ENCODE measurements around the gene TRIM44.
A peak's percentile ranks its signal among the peaks of the same experiment; 100 is the strongest.

Gene TRIM44, protein sequence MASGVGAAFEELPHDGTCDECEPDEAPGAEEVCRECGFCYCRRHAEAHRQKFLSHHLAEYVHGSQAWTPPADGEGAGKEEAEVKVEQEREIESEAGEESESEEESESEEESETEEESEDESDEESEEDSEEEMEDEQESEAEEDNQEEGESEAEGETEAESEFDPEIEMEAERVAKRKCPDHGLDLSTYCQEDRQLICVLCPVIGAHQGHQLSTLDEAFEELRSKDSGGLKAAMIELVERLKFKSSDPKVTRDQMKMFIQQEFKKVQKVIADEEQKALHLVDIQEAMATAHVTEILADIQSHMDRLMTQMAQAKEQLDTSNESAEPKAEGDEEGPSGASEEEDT

DNA sequence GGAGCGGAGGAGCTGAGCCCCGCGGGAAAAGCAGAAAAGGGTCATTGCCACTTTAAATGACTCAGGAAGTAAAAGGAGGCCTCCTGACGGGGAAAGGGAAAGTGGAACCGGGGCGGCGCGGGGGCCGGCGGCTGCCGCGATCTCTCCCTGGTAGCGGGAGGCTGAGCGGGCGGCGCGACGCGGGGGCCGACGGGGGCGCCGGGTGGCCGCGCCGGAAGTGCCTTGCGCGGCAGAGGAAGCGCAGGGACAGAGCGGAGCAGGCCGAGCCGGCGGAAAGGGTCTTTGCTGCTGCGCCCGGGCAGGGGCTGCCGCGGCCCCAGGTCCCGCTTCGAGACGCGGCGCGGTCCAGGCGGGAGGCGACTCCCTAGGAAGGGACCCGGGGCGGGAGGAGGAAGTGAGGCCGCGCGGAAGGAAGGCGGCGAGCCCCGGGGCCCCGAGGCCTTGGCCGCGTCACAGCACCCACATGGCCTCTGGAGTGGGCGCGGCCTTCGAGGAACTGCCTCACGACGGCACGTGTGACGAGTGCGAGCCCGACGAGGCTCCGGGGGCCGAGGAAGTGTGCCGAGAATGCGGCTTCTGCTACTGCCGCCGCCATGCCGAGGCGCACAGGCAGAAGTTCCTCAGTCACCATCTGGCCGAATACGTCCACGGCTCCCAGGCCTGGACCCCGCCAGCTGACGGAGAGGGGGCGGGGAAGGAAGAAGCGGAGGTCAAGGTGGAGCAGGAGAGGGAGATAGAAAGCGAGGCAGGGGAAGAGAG lies at the start of gene TRIM44:
Gene TRIM44 (plus strand): TSS at position 127 of the 759 bp plus-strand sequence. CDS start 337 bp downstream, at position 464.
- DNase-seq (ENCODE audit: low read depth in 2 of 2) = peak; percentile 69

DNA sequence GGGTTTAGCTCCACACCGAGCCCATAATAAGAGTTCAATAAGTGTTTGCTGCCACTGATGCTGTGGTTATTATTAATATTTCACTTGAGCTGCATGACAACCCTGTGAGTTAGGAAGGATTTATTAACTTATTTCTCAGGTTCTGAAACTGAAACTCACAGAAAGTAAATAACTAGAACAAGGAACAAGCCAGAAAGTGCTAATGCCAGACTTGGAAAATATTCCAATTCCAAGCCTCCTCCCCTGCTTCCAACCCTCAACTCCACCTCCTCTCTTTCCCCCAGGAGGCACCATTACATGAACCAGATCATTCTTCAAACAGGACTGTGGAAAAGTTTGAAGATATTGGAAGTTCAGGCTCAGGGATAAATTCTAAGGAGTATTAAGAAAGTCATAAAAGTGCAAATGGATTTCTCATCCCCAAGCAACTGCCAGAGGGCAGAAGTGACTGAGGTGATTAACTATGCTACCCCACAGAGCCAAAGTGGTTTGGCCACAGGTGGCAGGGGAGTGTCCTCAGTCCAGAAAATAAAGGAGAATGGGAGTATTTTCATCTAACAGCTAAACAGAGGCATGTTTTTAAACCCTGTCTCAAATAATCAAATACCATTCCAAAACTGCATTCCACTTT lies 47.5 kb upstream of the TRIM44 start:
- no peak for DNase-seq (ENCODE audit: low read depth in 2 of 2)

DNA sequence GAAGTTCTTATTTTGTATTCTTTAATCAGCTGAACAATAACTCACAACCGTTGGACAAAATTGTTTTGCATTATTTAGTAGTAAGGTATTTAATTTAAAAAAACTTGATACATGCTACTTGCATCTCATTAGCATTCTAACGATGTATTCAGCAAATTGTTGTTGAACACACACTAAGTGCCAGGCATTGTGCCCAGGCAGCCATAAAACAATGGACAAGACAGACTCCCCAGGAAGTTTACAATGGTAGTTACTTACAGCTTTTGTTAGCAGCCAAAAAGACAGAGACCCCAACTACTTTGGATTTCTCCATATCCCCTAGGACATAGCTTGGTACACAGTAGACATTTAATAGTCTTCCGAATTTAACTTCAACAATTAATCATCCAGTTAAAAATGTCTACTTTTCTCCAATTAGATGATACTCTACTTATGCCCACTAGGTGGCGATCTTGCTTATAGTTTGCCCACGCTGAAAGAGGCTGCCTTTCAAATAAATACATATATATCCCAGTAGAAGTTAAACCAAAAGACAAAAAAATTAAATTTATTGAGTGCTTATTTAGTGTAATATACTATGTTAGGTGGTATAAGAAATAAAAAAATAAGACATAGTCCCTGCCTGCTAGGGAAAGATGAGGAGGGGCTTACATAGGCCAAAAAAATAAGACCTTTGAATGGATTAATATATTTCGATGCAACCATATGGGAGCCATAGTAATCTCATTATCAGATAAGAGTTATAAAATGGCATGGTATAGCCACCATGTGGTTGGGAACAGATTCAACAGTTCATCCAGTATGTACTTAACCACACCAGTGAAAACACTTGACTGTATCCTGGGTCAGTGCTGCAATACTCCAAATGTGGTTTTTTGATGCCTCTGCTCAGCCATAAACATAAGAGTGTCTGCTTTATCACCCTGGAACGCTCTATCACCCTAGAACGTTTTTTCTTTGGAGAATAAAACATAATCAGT lies 46.4 kb upstream of the TRIM44 start:
- no peak for DNase-seq (ENCODE audit: low read depth in 2 of 2)

DNA sequence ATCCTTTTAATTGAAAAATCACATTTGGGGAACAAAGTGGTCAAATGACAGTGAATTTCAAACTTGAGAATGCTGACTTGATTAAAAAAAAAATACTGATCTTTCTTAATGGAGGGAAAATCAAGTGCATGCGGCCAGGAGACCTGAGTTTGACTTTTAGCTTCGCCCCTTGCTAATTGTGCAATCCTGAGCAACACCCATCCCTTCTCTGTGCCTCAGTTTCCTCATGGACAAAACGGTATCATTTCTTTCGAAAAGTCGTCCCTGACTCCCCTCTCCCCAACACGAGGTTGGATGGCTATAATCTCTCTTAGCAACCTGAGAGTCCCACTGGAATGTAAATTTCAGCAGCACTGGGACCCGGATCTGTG lies 45.3 kb upstream of the TRIM44 start:
- DNase-seq (ENCODE audit: low read depth in 2 of 2) = no peak

DNA sequence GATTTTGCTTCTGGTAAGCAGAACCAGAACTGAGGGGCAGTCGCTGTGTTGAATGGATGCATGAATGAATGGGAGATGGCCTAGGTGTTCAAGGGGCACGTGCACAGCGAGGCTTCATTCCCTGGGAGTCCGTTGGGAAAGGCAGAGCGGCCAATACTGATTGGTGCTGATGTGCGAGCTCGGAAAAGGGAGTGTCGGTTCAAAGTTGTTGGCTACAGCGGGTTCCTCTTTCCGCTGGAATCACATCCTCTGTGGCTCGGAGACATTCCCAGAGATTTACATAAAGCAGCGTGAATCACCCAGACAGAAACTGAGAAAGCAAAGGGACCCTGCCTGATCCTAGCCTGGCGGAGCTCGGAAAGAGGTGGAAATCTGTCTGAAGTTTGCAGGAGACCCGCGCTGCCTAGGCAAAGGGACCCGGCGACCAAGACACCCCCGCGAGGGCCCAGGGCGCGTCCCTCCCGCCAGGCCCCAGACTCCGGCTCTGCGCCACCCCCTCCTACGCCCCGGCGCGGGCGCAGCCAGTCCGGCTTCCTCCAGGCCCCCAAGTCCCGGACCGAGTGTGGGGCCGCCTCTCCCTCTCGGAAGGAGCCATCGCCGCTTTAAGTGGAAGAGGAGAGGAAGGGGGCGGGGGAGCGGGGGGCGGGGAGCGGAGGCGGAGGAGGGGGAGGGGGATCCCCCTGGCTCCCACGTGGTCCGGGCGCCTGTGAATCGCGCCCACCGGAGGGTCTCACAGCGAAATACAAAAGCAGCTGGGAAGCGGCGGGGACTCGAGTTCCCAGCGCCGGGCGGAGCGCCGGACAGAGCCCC lies 44.7 kb upstream of the TRIM44 start, which contains the start of gene FJX1:
Gene FJX1 (plus strand): TSS at position 774 of the 810 bp plus-strand sequence. CDS start 177 bp downstream, outside the sequence.
- DNase-seq (ENCODE audit: low read depth in 2 of 2) = peak in 1 of 2 donors; percentile 8

DNA sequence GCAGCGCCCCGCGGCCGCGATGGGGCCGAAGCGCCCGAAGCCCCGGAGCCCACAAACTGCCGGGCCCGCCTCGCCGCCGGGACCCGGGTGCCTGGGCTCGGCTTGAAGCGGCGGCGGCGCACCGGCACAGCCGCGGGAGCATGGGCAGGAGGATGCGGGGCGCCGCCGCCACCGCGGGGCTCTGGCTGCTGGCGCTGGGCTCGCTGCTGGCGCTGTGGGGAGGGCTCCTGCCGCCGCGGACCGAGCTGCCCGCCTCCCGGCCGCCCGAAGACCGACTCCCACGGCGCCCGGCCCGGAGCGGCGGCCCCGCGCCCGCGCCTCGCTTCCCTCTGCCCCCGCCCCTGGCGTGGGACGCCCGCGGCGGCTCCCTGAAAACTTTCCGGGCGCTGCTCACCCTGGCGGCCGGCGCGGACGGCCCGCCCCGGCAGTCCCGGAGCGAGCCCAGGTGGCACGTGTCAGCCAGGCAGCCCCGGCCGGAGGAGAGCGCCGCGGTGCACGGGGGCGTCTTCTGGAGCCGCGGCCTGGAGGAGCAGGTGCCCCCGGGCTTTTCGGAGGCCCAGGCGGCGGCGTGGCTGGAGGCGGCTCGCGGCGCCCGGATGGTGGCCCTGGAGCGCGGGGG lies 44.0 kb upstream of the TRIM44 start:
- peak in 1 of 2 donors; percentile 10 for DNase-seq (ENCODE audit: low read depth in 2 of 2)

DNA sequence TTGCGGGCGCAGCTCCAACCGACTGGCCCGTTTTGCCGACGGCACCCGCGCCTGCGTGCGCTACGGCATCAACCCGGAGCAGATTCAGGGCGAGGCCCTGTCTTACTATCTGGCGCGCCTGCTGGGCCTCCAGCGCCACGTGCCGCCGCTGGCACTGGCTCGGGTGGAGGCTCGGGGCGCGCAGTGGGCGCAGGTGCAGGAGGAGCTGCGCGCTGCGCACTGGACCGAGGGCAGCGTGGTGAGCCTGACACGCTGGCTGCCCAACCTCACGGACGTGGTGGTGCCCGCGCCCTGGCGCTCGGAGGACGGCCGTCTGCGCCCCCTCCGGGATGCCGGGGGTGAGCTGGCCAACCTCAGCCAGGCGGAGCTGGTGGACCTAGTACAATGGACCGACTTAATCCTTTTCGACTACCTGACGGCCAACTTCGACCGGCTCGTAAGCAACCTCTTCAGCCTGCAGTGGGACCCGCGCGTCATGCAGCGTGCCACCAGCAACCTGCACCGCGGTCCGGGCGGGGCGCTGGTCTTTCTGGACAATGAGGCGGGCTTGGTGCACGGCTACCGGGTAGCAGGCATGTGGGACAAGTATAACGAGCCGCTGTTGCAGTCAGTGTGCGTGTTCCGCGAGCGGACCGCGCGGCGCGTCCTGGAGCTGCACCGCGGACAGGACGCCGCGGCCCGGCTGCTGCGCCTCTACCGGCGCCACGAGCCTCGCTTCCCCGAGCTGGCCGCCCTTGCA lies 43.3 kb upstream of the TRIM44 start:
- peak in 1 of 2 donors; percentile 10 for DNase-seq (ENCODE audit: low read depth in 2 of 2)

DNA sequence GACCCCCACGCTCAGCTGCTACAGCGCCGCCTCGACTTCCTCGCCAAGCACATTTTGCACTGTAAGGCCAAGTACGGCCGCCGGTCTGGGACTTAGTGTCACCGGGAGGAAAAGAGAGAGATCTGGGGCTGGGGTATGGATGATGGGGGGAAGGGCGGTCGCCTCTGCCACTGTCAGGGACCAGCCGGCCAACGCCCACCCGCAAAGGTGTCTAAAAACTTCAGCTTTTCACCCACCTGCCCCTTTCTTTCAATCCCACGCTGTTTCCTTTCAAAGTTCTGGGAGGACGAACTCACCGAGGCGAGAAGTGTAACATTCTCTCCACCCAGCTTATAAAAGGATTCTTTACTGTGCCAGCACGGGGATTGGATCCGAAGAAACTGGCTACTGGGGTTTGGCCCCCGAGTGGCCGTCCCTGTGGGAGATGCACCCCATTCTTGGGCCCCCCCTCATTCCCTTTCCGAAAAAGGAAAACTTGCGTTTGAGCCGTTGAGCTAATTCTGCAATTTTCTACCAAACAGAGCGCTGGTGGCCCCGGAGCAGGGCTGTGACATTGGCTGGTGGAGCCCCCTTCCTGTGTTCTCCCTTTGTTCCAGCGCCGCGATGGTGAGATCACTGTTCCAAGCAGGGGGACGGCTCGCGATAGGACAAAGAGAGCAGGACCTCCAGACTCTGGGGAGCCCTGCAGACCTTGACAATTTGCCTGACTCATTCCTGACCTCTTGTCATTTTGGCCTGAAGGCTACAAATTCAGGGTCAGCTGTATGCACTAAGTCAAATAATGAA lies 42.5 kb upstream of the TRIM44 start:
- DNase-seq (ENCODE audit: low read depth in 2 of 2) = no peak

DNA sequence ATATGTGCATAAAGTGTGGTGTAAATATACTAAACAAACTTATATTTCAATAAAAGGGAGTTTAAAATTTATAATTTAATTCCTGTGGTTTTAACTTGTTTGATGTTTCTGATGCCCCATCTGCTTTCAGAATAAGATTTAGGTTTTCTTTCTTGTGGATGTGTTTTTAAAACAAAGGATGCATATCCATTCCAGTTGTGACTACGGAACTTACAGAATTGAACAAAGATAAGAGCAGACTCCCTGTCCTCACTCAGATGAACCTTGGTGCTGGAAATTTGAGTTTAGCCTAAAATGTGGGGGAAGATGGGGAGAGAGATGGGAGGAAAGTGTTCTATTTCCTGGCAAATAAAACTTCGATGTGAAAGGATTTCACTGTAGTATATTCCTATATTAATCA lies 41.8 kb upstream of the TRIM44 start:
- DNase-seq (ENCODE audit: low read depth in 2 of 2) = no peak

DNA sequence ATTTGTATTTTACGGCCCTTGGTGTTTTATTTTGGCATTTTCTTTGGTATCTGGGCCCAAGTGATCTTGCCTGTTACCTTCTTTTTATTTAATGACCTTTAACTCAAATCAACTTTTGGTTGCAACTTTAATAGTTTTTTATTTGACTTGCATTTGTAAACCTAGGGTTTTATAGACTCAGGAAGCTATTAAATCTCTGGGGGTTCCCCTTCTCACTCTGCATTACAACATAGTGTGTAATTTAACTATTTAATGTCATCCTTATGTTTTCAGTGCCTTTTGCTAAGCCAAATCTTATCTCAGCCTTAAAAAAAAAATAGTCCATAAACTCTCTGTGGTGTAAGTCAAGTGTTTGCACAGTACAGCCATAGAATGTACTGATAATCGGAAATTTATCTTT lies 41.0 kb upstream of the TRIM44 start:
- DNase-seq (ENCODE audit: low read depth in 2 of 2) = no peak

DNA sequence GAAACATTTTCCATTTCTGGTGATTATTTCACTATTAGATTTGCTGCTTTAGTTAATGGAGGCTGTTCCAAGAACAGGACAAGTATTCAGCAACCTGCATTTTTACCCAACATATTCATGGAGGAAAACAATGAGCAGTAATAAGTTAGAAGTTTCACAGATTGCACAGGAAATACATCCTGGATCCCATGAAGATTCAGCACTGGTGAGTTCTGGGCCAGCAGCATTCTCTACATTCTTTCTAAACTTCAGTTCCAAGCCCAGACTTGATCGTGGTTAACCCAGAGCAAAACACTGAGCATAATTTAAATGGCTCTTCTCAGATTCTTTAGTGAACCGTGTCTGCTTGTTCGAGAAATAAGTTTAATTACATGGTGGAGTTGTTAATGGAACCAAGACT lies 40.5 kb upstream of the TRIM44 start:
- DNase-seq (ENCODE audit: low read depth in 2 of 2) = no peak

DNA sequence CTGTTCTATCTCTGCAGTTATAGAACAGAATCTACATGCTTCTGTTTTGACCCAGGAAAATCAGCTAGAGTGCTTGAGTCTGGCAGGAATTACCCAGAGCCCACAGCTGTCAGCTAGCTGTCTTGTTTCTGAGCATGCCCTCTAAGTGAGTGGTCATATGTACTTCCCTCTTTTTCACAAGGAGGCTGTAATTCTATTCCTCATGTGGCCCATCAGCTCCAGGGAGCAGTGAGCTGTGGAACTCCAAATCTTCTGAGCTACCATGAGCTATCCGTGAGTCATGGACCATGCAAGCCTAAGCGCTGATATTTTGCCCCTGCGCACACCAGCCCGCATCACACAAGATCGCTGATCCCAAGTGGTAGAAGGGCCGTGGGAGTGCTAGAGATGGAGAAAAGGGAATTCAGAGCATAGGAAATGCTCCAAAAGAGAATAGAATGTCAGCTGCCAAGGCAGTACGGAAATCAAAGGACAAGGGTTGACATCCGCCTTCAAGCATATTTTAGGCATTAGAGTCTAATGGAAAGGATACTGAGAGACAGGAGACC lies 38.9 kb upstream of the TRIM44 start:
- no peak for DNase-seq (ENCODE audit: low read depth in 2 of 2)

DNA sequence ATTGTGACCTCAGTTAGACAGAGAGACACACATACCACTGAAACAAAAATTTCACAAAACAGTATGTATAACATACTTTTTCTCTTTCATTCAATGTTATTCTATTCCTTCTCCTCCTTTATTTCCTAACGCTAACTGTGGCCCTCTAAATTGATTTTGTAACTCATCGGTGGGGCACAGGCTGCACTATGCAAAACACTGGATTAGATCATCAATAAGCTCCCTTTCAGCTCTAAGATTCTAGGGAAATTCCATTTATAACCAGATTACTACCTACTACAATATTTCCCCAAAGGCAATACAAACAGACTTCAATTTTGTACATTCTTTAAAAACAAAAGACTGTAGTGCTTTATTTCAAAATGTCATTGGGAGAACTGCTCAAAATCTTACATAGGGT lies 38.3 kb upstream of the TRIM44 start:
- no peak for DNase-seq (ENCODE audit: low read depth in 2 of 2)

DNA sequence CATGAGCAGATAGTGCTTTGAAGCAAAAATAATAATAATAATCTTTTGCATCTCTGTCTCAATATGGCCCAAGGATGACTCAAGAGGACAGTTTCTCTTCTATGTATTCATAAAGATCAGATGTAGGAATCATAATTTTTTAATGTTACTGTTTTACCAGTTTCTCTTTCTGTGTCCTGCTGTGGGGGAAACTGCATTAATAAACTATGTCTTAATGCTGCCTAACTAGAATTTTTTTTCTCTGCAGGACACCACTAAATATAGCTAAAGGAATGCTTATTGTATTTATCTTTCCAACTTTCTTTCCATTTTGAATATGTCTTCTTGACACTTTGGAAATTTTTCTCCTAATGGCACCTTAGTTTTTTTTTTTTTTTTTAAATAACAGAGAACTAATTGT lies 37.8 kb upstream of the TRIM44 start:
- no peak for DNase-seq (ENCODE audit: low read depth in 2 of 2)

DNA sequence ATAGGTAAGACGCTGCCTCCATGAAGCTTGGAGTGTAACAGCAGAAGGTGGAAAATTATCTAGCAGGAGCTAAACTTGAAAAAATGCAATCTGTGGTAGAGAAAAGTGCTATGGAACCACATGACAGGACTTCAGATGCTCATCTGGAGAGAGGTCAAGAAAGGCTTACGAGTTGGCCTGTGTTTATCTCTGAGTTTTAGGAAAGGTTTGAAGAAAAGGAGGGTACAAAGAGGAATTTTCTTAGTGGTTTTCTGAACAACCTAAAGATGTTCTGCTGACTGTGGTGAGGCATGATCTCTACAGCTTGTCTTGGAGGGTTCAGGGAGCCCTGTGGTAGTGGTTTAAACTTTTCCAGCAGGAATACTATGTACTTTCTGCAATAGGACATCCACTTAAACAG lies 36.1 kb upstream of the TRIM44 start:
- no peak for DNase-seq (ENCODE audit: low read depth in 2 of 2)

DNA sequence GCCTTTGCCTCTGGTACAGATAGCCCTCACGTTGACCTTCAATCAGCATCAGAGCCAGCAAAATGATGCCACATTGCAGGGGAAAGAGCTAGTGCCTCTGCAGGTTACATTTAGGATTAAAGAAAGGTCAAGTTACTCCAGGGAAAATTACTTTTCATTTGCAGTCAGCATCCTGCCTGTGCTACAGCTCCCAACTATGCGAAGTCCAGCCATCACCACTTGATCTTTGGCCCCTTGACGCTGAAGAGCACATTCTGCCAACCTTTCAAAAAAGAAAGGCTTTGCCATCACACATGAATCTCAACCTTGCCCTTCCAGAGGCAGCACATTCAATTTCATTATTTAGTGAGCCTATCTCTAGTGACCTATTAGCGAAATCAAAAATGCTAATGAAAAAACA lies 33.1 kb upstream of the TRIM44 start:
- no peak for DNase-seq (ENCODE audit: low read depth in 2 of 2)

DNA sequence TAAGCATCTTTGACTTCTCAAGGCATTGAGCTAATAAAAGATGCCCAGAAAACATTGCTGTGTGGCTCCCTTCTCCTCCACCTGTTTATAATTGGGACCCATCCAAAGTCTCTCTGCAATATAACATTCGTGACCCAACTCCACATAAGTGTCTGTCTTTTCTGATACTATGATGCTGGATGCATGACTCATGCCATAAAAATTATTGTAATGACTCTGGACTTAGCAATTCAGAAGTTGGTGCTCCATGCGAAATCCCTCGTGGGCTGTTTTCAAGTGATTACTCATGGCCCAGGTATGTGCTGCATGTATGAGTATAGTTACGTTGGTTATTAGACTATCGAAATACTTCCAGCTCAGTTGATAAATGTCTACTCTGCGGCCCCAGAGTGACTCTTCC lies 32.7 kb upstream of the TRIM44 start:
- DNase-seq (ENCODE audit: low read depth in 2 of 2) = no peak

DNA sequence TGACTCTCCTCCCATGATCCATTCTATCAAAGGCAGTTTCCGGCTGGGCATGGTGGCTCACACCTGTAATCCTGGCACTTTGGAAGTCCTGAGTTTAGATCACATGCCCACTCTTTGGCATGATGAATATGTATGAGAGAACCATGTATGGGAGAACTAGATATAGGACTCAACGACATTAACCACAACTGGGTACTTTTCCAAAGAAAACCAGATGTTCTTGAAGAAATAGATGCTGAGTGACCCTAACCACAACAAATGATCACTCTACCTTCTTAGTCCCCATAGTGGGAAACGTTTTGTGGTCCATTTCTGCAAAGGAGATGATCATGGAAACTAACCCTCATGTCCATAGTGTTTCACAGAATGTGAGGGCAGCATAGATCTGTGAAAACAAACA lies 30.7 kb upstream of the TRIM44 start:
- DNase-seq (ENCODE audit: low read depth in 2 of 2) = no peak

All from activated CD4-positive, alpha-beta T cell treated with anti-CD3 and anti-CD28 coated beads for 24 hours (primary cell).